GM11168 (cell line): ENCODE results near the gene TPST1.
"Not testable (repeated sequence)": the region's sequence is repeated elsewhere in the genome, so short reads cannot be mapped to it uniquely, and the experiment has no call there.

Source experiments
- in situ Hi-C: fragments of 300-500 bp; cut with MboI; formaldehyde crosslinking; loops from one replicate; pipeline ENCODE4 v1.12.0; 2022; ENCODE audit warnings: low sequenced_read_pairs; ENCODE audit not compliant: unreplicated experiment

Gene TPST1

DNA sequence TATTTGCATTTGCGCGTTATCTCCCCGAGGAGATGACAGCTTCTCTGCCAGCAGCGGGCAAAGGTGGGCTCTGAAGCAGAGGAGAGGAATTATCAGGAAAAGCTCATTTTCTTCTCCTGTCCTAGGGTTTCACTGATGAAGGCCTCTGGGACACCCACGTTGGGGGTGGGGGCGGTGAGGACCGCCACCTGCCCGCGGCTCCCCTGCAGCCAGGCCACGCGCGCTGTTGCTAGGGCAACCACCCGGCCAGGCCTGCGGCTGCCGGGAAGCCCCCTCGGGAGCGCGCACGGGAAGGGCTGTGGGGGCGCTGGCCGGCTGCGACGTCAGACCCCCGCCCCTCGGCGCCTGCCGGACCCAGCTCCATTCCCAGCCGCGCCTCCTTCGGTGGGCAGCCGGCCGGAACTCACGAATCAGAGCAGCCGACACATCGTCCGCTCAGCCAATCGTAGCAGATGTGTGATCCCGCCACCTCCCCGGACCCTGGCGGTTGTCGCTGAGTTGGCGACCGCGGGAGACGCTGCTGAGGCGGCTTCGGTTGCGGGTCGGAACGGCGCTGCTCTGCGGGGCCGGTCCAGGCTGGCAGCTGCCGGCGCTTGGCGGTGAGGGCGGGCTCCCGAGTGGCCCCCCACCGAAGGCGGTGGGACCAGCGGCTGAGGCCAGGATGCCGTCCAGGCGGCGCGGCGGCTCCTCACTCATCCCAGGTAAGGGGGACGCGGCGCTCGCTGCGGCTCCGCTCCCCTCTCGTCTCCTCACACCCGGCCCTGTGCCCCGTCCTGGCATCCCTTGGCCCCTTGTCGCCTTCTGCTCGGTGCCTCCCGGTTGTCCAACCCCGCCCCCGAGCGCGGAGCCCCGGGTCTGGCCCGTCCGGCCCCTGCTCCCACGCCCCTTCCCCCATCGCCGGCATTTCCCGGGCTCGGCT lies at the start of gene TPST1:
TPST1 (plus strand) TSS at position 513 of the 919 bp plus-strand sequence. CDS start 35,092 bp downstream, outside the sequence.
- in situ Hi-C loops, result no loop called here

- in situ Hi-C loops, result not testable (repeated sequence)
These were observed 49.1 kb upstream of the TPST1 start for GRCh38 chr7:66156035-66156434.

- in situ Hi-C loops, result no loop called here
These were observed 48.1 kb upstream of the TPST1 start for GRCh38 chr7:66157060-66157459.

GRCh38 chr7:66162622-66163021 lies 42.5 kb upstream of the TPST1 start:
- in situ Hi-C loops, result no loop called here

GRCh38 chr7:66163186-66163610 lies 41.9 kb upstream of the TPST1 start:
- in situ Hi-C loops, result no loop called here

DNA sequence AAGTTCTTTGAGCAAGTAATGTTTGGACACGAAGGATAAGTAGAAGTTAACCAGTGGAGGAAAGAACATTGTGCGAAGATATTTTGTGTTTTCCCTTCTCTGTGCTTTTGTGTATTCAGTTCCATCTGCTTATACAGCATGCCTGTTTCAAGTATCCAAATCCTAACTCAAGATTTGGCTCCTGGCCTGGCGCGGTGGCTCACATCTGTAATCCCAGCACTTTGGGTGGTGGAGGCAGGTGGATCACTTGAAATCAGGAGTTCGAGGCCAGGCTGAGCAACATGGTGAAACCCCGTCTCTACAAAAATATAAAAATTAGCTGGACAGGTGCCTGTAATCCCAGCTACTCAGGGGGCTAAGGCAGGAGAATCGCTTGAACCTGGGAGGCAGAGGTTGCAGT lies 40.8 kb upstream of the TPST1 start:
- in situ Hi-C loops, result no loop called here

- in situ Hi-C loops, result no loop called here
These were observed 37.3 kb upstream of the TPST1 start for GRCh38 chr7:66167773-66168387.

DNA sequence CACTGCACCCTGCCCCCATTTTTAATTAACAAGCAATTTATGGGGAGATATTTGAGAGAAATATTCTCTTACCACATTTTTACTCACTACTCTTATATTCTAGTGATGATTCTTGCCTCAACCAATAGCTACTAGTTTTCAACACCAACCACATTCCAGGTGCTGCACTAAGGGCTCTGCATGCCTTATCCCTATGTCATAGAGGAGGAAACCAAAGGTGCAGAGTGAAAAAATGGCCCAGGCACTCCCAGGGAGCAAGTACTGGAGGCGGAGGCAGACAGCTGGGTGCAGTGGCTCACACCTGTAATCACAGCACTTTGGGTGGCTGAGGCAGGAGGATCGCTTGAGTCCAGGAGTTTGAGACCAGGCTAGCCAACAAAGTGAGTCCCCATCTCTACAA lies 35.5 kb upstream of the TPST1 start:
- in situ Hi-C loops, result no loop called here

- in situ Hi-C loops, result no loop called here
These were observed 34.6 kb upstream of the TPST1 start for GRCh38 chr7:66170309-66171231.

DNA sequence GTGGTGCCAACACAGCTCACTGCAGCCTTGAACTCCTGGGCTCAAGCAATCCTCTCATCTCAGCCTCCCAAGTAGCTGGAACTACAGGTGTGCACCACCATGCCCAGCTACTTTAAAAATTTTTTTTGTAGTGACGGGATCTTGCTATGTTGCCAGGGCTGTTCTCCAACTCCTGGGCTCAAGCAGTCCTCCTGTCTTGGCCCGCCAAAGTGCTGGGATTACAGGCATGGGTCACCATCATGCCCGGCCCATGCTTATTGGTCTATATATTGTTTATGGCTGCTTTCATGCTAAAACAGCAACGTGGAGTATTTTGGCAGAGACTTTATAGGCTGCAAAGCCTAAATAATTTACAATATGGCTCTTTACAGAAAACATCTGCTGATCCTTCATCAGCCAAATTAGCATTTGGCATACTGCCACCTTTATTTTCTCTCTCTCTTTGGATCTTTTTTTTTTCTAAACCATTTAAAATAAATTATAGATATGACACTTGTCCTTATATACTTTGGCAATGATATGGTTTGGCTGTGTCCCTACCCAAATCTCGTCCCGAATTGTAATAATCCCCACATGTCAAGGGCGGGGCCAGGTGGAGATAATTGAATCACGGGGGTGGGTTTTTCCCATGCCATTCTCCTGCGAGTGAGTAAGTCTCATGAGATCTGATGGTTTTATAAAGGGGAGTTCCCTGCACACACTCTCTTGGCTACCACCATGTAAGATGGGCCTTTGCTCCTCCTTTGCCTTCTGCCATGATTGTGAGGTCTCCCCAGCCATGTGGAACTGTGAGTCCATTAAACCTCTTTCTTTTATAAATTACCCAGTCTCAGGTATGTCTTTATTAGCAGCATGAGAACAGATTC lies 32.4 kb upstream of the TPST1 start:
- in situ Hi-C loops, result not testable (repeated sequence)

DNA sequence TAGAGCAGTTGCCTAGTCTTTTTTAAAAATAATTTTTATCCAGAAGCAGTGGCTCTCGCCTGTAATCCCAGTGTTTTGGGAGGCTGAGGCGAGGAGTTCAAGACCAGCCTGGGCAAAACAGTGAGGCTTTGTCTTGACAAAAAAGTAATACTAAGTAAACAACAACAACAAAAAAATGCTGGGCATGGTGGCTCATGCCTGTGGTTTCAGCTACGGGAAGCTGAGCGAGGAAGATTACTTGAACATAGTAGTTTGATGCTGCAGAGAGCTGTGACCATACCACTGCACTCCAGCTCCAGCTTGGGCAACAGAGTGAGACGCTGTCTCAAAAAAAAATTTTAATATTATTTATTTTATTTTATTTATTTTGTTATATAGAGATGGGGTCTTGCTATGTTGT lies 31.3 kb upstream of the TPST1 start:
- in situ Hi-C loops, result no loop called here

- in situ Hi-C loops, result not testable (repeated sequence)
These were observed 30.1 kb upstream of the TPST1 start for GRCh38 chr7:66175006-66175405.

- in situ Hi-C loops, result no loop called here
These were observed 28.2 kb upstream of the TPST1 start for GRCh38 chr7:66176914-66177313.

DNA sequence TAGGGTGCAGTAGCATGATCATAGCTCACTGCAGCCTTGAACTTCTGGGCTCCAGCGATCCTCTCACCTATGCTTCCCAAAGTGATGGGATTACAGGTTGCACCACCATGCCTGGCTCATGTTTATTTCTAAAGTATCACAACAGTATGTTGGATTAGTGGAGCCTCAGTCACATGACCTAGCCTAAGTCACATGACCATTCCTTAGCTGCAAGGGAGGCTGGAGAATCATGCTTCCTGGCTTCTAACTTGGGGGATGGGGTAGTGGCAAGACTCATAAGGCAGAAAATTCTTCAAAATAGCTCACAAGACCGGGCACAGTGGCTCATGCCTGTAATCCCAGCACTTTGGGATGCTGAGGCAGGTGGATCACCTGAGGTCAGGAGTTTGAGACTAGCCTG lies 26.9 kb upstream of the TPST1 start:
- in situ Hi-C loops, result no loop called here

DNA sequence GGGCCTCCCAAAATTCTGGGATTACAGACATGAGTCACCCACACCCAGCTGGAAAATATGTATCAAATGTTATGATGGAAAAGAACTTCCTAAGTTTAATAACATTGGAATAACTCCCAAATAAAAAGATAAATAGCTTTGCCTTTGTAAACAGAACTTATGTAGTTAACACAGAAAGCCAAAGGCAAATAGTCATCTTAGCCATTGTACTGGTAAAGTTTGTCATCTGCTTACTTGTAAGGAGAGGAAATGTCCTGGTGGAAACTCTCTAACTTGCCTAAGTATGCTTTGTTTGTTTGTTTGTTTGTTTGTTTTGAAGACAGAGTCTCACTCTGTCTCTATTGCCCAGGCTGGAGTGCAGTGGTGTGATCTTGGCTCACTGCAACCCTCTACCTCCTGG lies 23.8 kb upstream of the TPST1 start:
- in situ Hi-C loops, result no loop called here

GRCh38 chr7:66181845-66182244 lies 23.3 kb upstream of the TPST1 start:
- in situ Hi-C loops, result no loop called here

GRCh38 chr7:66182920-66183319 lies 22.2 kb upstream of the TPST1 start:
- in situ Hi-C loops, result no loop called here

- in situ Hi-C loops, result no loop called here
These were observed 21.4 kb upstream of the TPST1 start for GRCh38 chr7:66183700-66184099.

DNA sequence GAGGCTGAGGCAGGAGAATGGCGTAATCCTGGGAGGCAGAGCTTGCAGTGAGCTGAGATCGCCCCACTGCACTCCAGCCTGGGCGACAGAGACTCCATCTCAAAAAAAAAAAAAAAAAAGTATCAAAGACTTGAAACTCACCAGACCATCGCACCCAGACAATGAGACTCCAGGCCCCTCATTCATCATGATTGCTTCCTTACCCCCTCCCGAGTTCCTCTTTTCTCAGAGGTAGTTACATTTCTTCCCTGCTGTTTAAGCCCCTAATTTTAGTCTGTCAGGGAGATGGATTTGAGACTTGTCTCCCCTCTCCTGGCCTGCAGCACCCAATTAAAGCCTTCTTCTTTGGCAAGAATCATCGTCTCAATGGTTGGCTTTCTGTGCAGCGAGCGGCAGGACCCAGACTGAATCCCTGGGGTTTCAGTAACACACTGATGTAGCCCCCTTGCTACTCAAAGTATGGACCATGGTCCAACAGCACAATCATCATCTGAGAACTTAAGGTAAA lies 19.4 kb upstream of the TPST1 start:
- in situ Hi-C loops, result no loop called here
